Naive thymus-derived CD4-positive, alpha-beta T cell (primary cell): ENCODE measurements around the gene SLAMF9. TPM values are rescaled to one million over a fixed set of nuclear protein-coding genes. Genes with fewer than 3 reads are reported as not detected.

Experiments used
- ATAC-seq: fragments of 150-1000 bp; cut with Tn5 transposase; 2 replicates; pipeline ENCODE4 v1.10.0; 2021; ENCODE audit warnings: mild to moderate bottlenecking, moderate library complexity
- CTCF ChIA-PET: fragments of 350-600 bp; sonication (Branson Sonifier 250); formaldehyde crosslinking; loops from one replicate; lab custom pipeline; 2021; ENCODE audit warnings: antibody characterized with exemption; lab: Charles Lee
- POLR2A ChIA-PET: fragments of 350-600 bp; sonication (Branson Sonifier 250); formaldehyde crosslinking; loops from one replicate; lab custom pipeline; 2021; ENCODE audit warnings: antibody characterized with exemption, inconsistent platforms; lab: Charles Lee
- DNase-seq, 9 donors: peaks; one replicate each; pipeline versions ENCODE4 v3.0.0 to v3.0.0-alpha.2; 2020 to 2022; ENCODE audit warnings: mixed read lengths in 1 of 9
- H3K27ac ChIP-seq: one replicate; pipeline ENCODE4 v1.7.0; 2013; ENCODE audit warnings: mild to moderate bottlenecking, low read depth, low read length, moderate library complexity
- H3K27me3 ChIP-seq, 2 donors: one replicate each; pipeline ENCODE4 v1.7.0; 2013; ENCODE audit warnings: low read length in 2 of 2, mild to moderate bottlenecking in 2 of 2, moderate library complexity in 2 of 2; ENCODE audit not compliant: control insufficient read depth in 2 of 2, insufficient read depth in 2 of 2
- H3K36me3 ChIP-seq, 3 experiments: 1 replicate in 2 of 3; 2 replicates in 1 of 3; pipeline ENCODE4 v1.7.0; 2013; ENCODE audit warnings: low read length in 3 of 3, mild to moderate bottlenecking in 3 of 3, moderate library complexity in 1 of 3; ENCODE audit not compliant: insufficient read depth in 3 of 3, control insufficient read depth in 2 of 3
- H3K4me1 ChIP-seq, 2 donors: one replicate each; pipeline ENCODE4 v1.7.0; 2013; ENCODE audit warnings: low read length in 2 of 2, mild to moderate bottlenecking in 2 of 2, moderate library complexity in 1 of 2; ENCODE audit not compliant: control insufficient read depth in 2 of 2, insufficient read depth in 2 of 2
- H3K4me3 ChIP-seq: 2 replicates; pipeline ENCODE4 v1.7.0; 2013; ENCODE audit warnings: mild to moderate bottlenecking, low read length
- H3K9me3 ChIP-seq, 3 experiments: 1 replicate in 2 of 3; 2 replicates in 1 of 3; pipeline ENCODE4 v1.7.0; 2013; ENCODE audit warnings: low read length in 3 of 3; ENCODE audit not compliant: control insufficient read depth in 2 of 3
- H3K27ac Mint-ChIP-seq, 9 donors: one replicate each; pipeline ENCODE4 v1.8.0; 2020 to 2022; ENCODE audit warnings: mixed read lengths in 9 of 9, mild to moderate bottlenecking in 8 of 9, moderate library complexity in 5 of 9, inconsistent platforms in 2 of 9
- H3K27me3 Mint-ChIP-seq, 5 donors: one replicate each; pipeline ENCODE4 v1.8.0; 2021 to 2022; ENCODE audit warnings: mixed read lengths in 5 of 5, mild to moderate bottlenecking in 1 of 5
- H3K36me3 Mint-ChIP-seq, 5 donors: one replicate each; pipeline ENCODE4 v1.8.0; 2020 to 2022; ENCODE audit warnings: mixed read lengths in 5 of 5, mild to moderate bottlenecking in 3 of 5, inconsistent platforms in 1 of 5
- H3K4me1 Mint-ChIP-seq, 7 donors: one replicate each; pipeline ENCODE4 v1.8.0; 2020 to 2022; ENCODE audit warnings: mixed read lengths in 7 of 7, mild to moderate bottlenecking in 3 of 7, inconsistent platforms in 1 of 7
- H3K4me3 Mint-ChIP-seq, 10 donors: one replicate each; pipeline ENCODE4 v1.8.0; 2020 to 2022; ENCODE audit warnings: mild to moderate bottlenecking in 10 of 10, mixed read lengths in 10 of 10, moderate library complexity in 6 of 10, inconsistent platforms in 2 of 10
- H3K9me3 Mint-ChIP-seq, 11 donors: one replicate each; pipeline ENCODE4 v1.8.0; 2020 to 2022; ENCODE audit warnings: mixed read lengths in 11 of 11, mild to moderate bottlenecking in 4 of 11, inconsistent platforms in 1 of 11, moderate library complexity in 1 of 11
- intact Hi-C, 2 donors: fragments of 100-400 bp; cut with micrococcal nuclease; formaldehyde crosslinking; loops; one replicate each; pipeline ENCODE4 v1.15.1; 2023
- polyA plus RNA-seq, 2 donors: library from polyadenylated mRNA; unstranded; fragments of 300-500 nt; fragmentation: Illumina TruSeq; gene quantifications; one replicate each; pipeline ENCODE4 v1.2.3, GENCODE V29; 2021
- total RNA-seq, 6 experiments: library from RNA in 5 of 6; stranded (reverse) in 5 of 6; gene quantifications; 1 replicate in 5 of 6; 2 replicates in 1 of 6; pipeline ENCODE4 v1.2.3 and lab custom pipeline; 2021 to 2026

Gene SLAMF9
- total and polyA plus RNA-seq, 7 experiments from 2014 or later = not detected

DNA sequence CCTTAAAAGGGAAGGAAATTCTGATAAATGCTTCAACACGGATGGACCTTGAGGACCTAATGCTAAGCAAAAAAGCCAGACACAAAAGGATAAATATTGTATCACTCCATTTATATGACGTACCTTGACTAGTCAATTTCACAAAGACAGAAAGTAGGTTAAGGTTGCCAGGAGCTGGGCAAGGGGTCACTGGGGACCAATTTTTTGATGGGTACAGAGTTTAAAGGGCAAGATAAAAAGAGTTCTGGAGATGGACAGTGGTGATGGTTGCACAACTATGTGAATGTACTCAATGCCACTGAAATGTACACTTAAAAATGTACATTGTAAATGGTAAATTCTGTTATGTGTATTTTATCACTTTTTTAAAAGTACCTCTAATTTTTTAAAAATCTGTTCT lies 32.1 kb upstream of the SLAMF9 start:
- ChIA-PET CTCF (no interaction called here), POLR2A (no interaction called here)
- Mint-ChIP-seq H3K36me3 (peaks cover 0 to 3% (median 0%) of the 10 kb centered on the region in 5 donors), H3K9me3 (no peaks in the 10 kb centered on the region), H3K27ac (no peak overlapping the region), H3K4me3 (no peak overlapping the region), H3K27me3 (peaks cover 13 to 33% (median 24%) of the 10 kb centered on the region in 5 donors), H3K4me1 (peaks cover 0 to under 1% (median 0%) of the 10 kb centered on the region in 7 donors)
- intact Hi-C loops = no loop called here
- Histone ChIP-seq H3K9me3 (no peaks in the 10 kb centered on the region), H3K4me3 (no peak overlapping the region), H3K4me1 (no peaks in the 10 kb centered on the region), H3K27me3 (no peaks in the 10 kb centered on the region), H3K36me3 (no peaks in the 10 kb centered on the region), H3K27ac (no peak overlapping the region)
- DNase-seq (no peak), ATAC-seq (no peak)

DNA sequence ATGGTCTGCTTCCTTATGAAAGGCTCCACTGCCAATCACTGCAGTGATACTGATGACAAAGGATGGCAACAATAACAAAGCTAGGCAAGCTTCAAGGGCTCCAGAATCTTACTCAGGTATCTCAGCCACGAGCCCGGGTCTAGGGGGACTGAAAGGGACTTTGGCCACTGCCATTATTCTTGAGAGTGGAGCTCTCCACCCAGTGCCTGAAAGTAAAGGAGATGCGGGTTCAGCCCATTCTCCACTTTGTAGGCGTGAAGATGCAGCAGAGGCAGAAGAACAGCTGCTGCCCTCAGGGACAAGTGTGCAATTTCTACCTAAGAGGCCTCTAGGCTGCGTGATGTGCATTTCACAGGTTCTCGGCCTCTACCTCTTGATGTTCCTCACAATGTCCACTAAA lies 31.4 kb upstream of the SLAMF9 start:
- ChIA-PET POLR2A (no interaction called here), CTCF (no interaction called here)
- H3K9me3 ChIP-seq = no peaks in the 10 kb centered on the region
- Mint-ChIP-seq H3K27me3 (peaks cover 13 to 33% (median 25%) of the 10 kb centered on the region in 5 donors), H3K36me3 (peaks cover 0 to 3% (median 0%) of the 10 kb centered on the region in 5 donors), H3K9me3 (no peaks in the 10 kb centered on the region), H3K4me1 (no peaks in the 10 kb centered on the region), H3K4me3 (no peak overlapping the region), H3K27ac (no peak overlapping the region)
- no peak for ATAC-seq
- H3K27me3 ChIP-seq = no peaks in the 10 kb centered on the region
- intact Hi-C loops = no loop called here
- H3K4me3 ChIP-seq = no peak overlapping the region
- no peaks in the 10 kb centered on the region for H3K36me3 ChIP-seq
- DNase-seq = no peak
- no peak overlapping the region for H3K27ac ChIP-seq
- H3K4me1 ChIP-seq = no peaks in the 10 kb centered on the region

DNA sequence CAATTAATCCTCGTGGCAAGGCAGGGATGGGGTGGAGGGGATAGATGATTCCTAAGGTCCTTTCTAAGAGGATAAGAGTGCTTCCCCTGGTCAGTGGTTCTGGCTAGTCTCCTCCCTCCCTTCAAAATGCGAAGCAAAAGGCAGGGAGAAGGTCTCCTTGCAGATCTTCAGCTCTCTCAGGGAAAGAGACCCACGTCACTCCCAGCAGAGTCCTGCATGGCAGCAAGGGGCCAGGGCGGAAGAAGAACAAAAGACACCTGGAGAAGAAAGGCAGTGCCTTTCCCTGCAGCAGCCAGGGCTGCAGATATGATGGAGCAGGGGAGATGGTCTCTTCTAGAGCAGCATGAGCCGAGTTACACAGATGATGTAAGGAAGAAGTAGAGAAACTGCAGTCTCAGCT lies 29.6 kb upstream of the SLAMF9 start:
- intact Hi-C loops = no loop called here
- Histone ChIP-seq H3K9me3 (no peaks in the 10 kb centered on the region), H3K27ac (no peak overlapping the region), H3K27me3 (no peaks in the 10 kb centered on the region), H3K36me3 (no peaks in the 10 kb centered on the region), H3K4me3 (no peak overlapping the region), H3K4me1 (no peaks in the 10 kb centered on the region)
- Mint-ChIP-seq H3K4me1 (no peaks in the 10 kb centered on the region), H3K9me3 (no peaks in the 10 kb centered on the region), H3K36me3 (peaks cover 0 to 3% (median 0%) of the 10 kb centered on the region in 5 donors), H3K4me3 (no peak overlapping the region), H3K27me3 (peaks cover 21 to 44% (median 29%) of the 10 kb centered on the region in 5 donors), H3K27ac (no peak overlapping the region)
- ChIA-PET POLR2A (interaction anchor here (0.7 kb wide), 1 partner anchor 609 kb away, joined by 3 read pairs; no protein-coding TSS in a partner anchor), CTCF (interaction anchor here (0.6 kb wide), 1 partner anchor 49 kb away, joined by 3 read pairs; no protein-coding TSS in a partner anchor)
- no peak for DNase-seq
- ATAC-seq = no peak

DNA sequence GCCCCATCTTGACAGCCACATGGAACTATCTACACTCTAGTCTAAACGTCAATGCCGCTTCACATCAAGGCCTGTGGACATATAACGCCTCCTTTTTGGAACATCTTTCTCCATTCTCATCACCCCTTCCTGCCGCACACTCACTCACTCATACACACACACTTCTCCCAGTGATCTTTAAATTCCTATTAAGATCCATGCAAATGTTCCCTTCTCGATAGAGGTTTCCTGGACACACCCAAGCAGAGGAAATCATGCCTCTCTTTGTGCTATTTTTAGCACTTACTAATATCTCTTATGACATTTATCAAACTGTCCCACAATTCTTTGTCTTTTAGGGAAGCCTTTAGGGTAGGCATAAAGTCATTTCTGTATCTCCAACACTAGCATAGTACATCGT lies 28.2 kb upstream of the SLAMF9 start:
- Mint-ChIP-seq H3K27me3 (peaks cover 23 to 48% (median 33%) of the 10 kb centered on the region in 5 donors), H3K4me3 (no peak overlapping the region), H3K9me3 (no peaks in the 10 kb centered on the region), H3K36me3 (peaks cover 0 to 3% (median 0%) of the 10 kb centered on the region in 5 donors), H3K4me1 (no peaks in the 10 kb centered on the region), H3K27ac (no peak overlapping the region)
- POLR2A ChIA-PET = no interaction called here
- Histone ChIP-seq H3K4me3 (no peak overlapping the region), H3K27ac (no peak overlapping the region), H3K9me3 (no peaks in the 10 kb centered on the region), H3K27me3 (no peaks in the 10 kb centered on the region), H3K4me1 (no peaks in the 10 kb centered on the region), H3K36me3 (no peaks in the 10 kb centered on the region)
- intact Hi-C loops = no loop called here
- CTCF ChIA-PET = no interaction called here
- DNase-seq = no peak
- ATAC-seq = no peak

DNA sequence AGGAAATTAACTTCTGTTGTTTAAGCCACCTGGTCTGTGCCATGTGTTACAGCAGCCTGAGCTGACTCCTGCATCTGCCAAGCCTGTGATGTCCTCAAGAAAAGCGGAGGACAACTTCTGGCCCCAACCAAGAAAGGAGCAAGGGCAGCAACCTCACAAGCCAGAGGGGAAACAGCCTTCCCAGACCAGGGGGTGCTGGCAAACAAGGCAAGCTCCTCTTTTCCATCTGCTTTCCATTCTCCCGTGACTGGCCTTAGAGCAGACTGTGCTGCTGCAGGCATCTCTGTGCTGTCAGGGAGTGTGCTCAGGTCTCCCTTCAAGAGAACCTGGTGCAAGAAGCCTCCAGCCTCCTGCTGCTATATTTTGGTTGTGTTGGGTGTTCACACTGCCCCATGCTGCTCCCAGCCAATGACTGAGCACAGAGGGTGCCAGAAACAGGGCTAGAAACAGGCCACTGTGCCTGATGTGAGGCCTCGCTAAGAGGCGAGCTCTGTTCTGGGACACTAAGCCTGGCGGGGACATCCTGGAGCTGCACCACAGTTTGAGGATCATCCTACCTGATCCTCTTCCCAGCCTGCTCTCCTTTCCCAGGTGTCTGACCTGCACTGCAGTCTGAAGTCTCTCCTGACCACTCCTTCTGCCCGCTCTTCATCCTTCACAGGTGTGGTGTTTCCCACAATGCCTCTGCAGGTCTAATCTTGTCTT lies 27.5 kb upstream of the SLAMF9 start:
- H3K36me3 ChIP-seq = no peaks in the 10 kb centered on the region
- H3K27ac Mint-ChIP-seq = no peak overlapping the region
- ATAC-seq (no peak), DNase-seq (no peak)
- no peaks in the 10 kb centered on the region for H3K4me1 ChIP-seq
- no peaks in the 10 kb centered on the region for H3K9me3 Mint-ChIP-seq
- H3K36me3 Mint-ChIP-seq = peaks cover 0 to 3% (median 0%) of the 10 kb centered on the region in 5 donors
- H3K4me3 ChIP-seq = no peak overlapping the region
- intact Hi-C loops = no loop called here
- H3K9me3 ChIP-seq = no peaks in the 10 kb centered on the region
- H3K27me3 ChIP-seq = no peaks in the 10 kb centered on the region
- peaks cover 24 to 51% (median 41%) of the 10 kb centered on the region in 5 donors for H3K27me3 Mint-ChIP-seq
- ChIA-PET CTCF (no interaction called here), POLR2A (no interaction called here)
- H3K4me1 Mint-ChIP-seq = no peaks in the 10 kb centered on the region
- no peak overlapping the region for H3K27ac ChIP-seq
- no peak overlapping the region for H3K4me3 Mint-ChIP-seq

DNA sequence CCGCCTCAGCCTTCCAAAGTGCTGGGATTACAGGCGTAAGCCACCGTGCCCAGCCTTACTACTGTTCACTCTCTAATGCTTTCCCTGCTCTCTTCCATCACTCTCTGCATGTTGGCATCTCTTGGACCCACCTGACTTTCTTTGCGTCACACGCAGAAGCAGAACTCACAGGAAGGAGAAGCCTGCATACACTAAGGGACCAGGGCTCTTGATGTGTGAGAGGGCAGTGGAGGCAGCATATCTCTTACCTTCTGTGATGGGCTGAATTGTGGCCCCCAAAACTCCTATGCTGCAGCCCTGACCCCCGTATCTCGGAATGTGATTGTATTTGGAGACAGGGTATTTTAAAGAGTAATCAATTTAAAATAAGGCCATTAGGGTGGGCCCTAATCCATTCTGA lies 26.7 kb upstream of the SLAMF9 start:
- H3K9me3 ChIP-seq = no peaks in the 10 kb centered on the region
- H3K27me3 Mint-ChIP-seq = peaks cover 24 to 50% (median 38%) of the 10 kb centered on the region in 5 donors
- H3K27ac ChIP-seq = no peak overlapping the region
- intact Hi-C loops = no loop called here
- no peak overlapping the region for H3K27ac Mint-ChIP-seq
- DNase-seq = no peak
- H3K4me3 Mint-ChIP-seq = no peak overlapping the region
- no peaks in the 10 kb centered on the region for H3K27me3 ChIP-seq
- POLR2A ChIA-PET = no interaction called here
- no peak for ATAC-seq
- H3K9me3 Mint-ChIP-seq = no peaks in the 10 kb centered on the region
- no peak overlapping the region for H3K4me3 ChIP-seq
- H3K4me1 ChIP-seq = no peaks in the 10 kb centered on the region
- peaks cover 0 to 3% (median 0%) of the 10 kb centered on the region in 5 donors for H3K36me3 Mint-ChIP-seq
- H3K36me3 ChIP-seq = no peaks in the 10 kb centered on the region
- H3K4me1 Mint-ChIP-seq = no peaks in the 10 kb centered on the region
- CTCF ChIA-PET = no interaction called here

DNA sequence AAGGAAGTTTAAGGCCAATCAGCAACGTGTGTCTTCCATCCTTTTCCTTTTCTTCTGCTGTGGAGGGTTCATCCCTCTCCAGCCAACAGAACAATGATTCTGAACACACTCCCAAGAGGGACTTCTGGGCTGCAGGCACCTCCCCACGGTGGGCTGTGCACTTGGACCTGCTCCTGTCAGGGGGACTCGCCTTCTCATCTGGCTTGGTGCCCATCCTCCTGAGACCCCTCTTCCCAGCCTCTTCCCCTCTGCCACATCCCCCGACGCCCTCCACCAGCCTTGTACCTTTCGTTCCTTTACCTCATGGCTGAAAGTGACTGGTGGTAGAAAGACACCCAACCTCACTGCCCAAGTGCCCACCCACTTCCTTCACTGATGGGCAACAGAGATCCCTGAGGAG lies 26.0 kb upstream of the SLAMF9 start:
- Mint-ChIP-seq H3K27ac (no peak overlapping the region), H3K27me3 (peaks cover 19 to 47% (median 35%) of the 10 kb centered on the region in 5 donors), H3K4me3 (no peak overlapping the region), H3K4me1 (no peaks in the 10 kb centered on the region), H3K36me3 (peaks cover 0 to 3% (median 0%) of the 10 kb centered on the region in 5 donors), H3K9me3 (no peaks in the 10 kb centered on the region)
- ChIA-PET CTCF (no interaction called here), POLR2A (no interaction called here)
- Histone ChIP-seq H3K4me1 (no peaks in the 10 kb centered on the region), H3K9me3 (no peaks in the 10 kb centered on the region), H3K4me3 (no peak overlapping the region), H3K36me3 (no peaks in the 10 kb centered on the region), H3K27ac (no peak overlapping the region), H3K27me3 (no peaks in the 10 kb centered on the region)
- DNase-seq (no peak), ATAC-seq (no peak)
- intact Hi-C loops = no loop called here
